ENCODE measurements around the gene SLC7A1. TPM values are rescaled to one million over a fixed set of nuclear protein-coding genes. Genes with fewer than 3 reads are reported as not detected.

The SLC7A1 gene
- total RNA-seq, 4 donors from 2014 or later: 46.0 to 72.8 (median 50.8) TPM

GRCh38 chr13:29464105-29464679, 131.3 kb downstream of the SLC7A1 start:
- intact Hi-C loops (cut with DNase I; ENCODE audit: low total_unique reads): no loop called here
- 79 to 82% methylated on average over 4 of the region's 4 CpGs for WGBS, 2 donors

DNA sequence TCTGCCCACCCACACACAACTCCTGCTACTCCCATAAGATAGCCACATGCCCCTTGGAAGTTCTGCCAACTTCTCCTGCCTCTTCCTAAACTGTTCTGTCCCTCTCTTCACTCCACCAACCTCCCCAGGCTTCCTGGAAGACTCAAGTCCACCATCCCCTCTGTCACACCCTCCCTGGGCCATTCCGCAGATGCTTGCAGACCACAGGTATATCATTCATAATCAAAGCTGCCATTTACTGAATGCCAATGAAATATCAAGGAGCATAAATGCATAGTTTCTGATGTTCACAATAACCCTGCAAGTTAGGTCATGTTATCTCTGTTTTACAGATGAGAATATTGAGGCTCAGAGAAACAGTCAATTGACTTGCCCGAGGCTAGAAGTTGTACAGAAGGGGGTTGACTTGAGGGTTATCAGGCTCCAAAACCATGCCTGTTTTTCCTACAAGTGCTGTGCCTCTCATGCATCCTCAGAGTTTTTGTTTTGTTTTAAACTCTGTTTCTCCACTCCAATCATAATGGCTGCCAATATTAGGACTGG, 135.6 kb downstream of the SLC7A1 start:
- TF ChIP-seq, protein P1, sequence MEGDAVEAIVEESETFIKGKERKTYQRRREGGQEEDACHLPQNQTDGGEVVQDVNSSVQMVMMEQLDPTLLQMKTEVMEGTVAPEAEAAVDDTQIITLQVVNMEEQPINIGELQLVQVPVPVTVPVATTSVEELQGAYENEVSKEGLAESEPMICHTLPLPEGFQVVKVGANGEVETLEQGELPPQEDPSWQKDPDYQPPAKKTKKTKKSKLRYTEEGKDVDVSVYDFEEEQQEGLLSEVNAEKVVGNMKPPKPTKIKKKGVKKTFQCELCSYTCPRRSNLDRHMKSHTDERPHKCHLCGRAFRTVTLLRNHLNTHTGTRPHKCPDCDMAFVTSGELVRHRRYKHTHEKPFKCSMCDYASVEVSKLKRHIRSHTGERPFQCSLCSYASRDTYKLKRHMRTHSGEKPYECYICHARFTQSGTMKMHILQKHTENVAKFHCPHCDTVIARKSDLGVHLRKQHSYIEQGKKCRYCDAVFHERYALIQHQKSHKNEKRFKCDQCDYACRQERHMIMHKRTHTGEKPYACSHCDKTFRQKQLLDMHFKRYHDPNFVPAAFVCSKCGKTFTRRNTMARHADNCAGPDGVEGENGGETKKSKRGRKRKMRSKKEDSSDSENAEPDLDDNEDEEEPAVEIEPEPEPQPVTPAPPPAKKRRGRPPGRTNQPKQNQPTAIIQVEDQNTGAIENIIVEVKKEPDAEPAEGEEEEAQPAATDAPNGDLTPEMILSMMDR (IDR thresholded peaks at IDR 0.05): no peak
- no peak overlapping the region for H3K4me3 ChIP-seq (ENCODE audit: low read depth, poor library complexity, severe bottlenecking)
- 83 to 88% methylated on average over 2 of the region's 2 CpGs for WGBS, 2 donors
- no peak for DNase-seq (ENCODE audit: low spot score in 2 of 2)
- intact Hi-C loops (cut with DNase I; ENCODE audit: low total_unique reads): no loop called here

More at GRCh38 chr13:29464105-29464679, 131.3 kb downstream of the SLC7A1 start:
- H3K4me3 ChIP-seq (ENCODE audit: low read depth, poor library complexity, severe bottlenecking): no peak overlapping the region
- no peak for TF ChIP-seq POLR2A (IDR thresholded peaks at IDR 0.05)
- TF ChIP-seq, protein P1 (IDR thresholded peaks at IDR 0.05): no peak
- no peak for DNase-seq (ENCODE audit: low spot score in 2 of 2)
